ENCODE data around the gene TRMT61A. TPM values are rescaled to one million over a fixed set of nuclear protein-coding genes. Genes with fewer than 3 reads are reported as not detected.

TRMT61A gene
- total and polyA plus RNA-seq, 10 of the 15 experiments (the other 5 are each of a cell fraction or from before 2014, with no cell fraction given): 0.11 to 21.9 (median 11.4) TPM

GRCh38 chr14:103485504-103485903, 43.5 kb upstream of the TRMT61A start:
- in situ Hi-C loops (cut with MboI): no loop called here

More at GRCh38 chr14:103485504-103485903, 43.5 kb upstream of the TRMT61A start:
- H3K4me1 ChIP-seq (ENCODE audit: control insufficient read depth, insufficient read depth, low read length): peaks cover 3% of the 10 kb centered on the region; the same call in 1 of the 2 replicates
- H3K36me3 ChIP-seq (ENCODE audit: control insufficient read depth in 2 of 2, insufficient read depth in 2 of 2, low read length in 1 of 2): peaks cover 1 to 14% of the 10 kb centered on the region in 2 experiments
- H3K9ac ChIP-seq (ENCODE audit: control insufficient read depth, insufficient read depth, low read length): no peak overlapping the region
- H3K4me2 ChIP-seq (ENCODE audit: control insufficient read depth, insufficient read depth): no peak overlapping the region
- ATAC-seq (no peak), FAIRE-seq (no peak), DNase-seq (ENCODE audit: low read depth, low spot score) (no peak)
- no peak for TF ChIP-seq CHD4 (IDR thresholded peaks at IDR 0.05)
- no peak for TF ChIP-seq IRF3 (IDR thresholded peaks at IDR 0.05)
- TF ChIP-seq KLF5 (IDR thresholded peaks at IDR 0.05; ENCODE audit: partially characterized antibody): no peak
- TF ChIP-seq PML (IDR thresholded peaks at IDR 0.05; ENCODE audit: low read length): no peak
- TF ChIP-seq SMAD5 (IDR thresholded peaks at IDR 0.05; ENCODE audit: low read depth): no peak
- TF ChIP-seq KDM1A (IDR thresholded peaks at IDR 0.05; ENCODE audit: borderline replicate concordance): no peak
- no peak for TF ChIP-seq ELK1 (IDR thresholded peaks at IDR 0.05; ENCODE audit: low read depth, low read length)
- no peak for TF ChIP-seq ZNF274 (IDR thresholded peaks at IDR 0.05; ENCODE audit: insufficient read depth, insufficient read length)
- no peak for TF ChIP-seq RELB (IDR thresholded peaks at IDR 0.05; ENCODE audit: low read depth)
- no peak for TF ChIP-seq TCF12 (IDR thresholded peaks at IDR 0.05; ENCODE audit: low read depth, low read length)
- no peak for TF ChIP-seq GATAD2B (conservative IDR thresholded peaks at IDR 0.05; ENCODE audit: low read depth)
- TF ChIP-seq ZBTB11 (CRISPR knock-in tag; IDR thresholded peaks at IDR 0.05): no peak
- TF ChIP-seq NR2F1 (conservative IDR thresholded peaks at IDR 0.05): no peak
- TF ChIP-seq STAT3 (IDR thresholded peaks at IDR 0.05; ENCODE audit: low read depth, low read length): no peak
- TF ChIP-seq RCOR1 (conservative IDR thresholded peaks at IDR 0.05; ENCODE audit: low read depth, low read length): no peak
- no peak for TF ChIP-seq LARP7 (IDR thresholded peaks at IDR 0.05)
- TF ChIP-seq RFX5 (IDR thresholded peaks at IDR 0.05; ENCODE audit: low read depth, low read length): no peak
- no peak for TF ChIP-seq HDGF (IDR thresholded peaks at IDR 0.05)
- 100% methylated on average over 2 of the region's 2 CpGs for WGBS (ENCODE audit: insufficient coverage, insufficient replicate concordance, low lambda C conversion rate, missing lambda C conversion rate)
- no peaks in the 10 kb centered on the region for H4K20me1 ChIP-seq (ENCODE audit: control insufficient read depth, insufficient read depth)
- no peaks in the 10 kb centered on the region for H3K9me3 ChIP-seq (replicated peaks; ENCODE audit: control insufficient read depth, insufficient read depth, low read length)
- ChIA-PET CTCF (interaction anchor here (1.0 to 1.1 kb wide), 2 partner anchors 8 to 95 kb away, joined by 3 to 5 read pairs; no protein-coding TSS in a partner anchor), SMC1A (ENCODE audit: uncharacterized antibody, unreplicated experiment) (interaction anchor here (0.8 kb wide), 1 partner anchor 14 kb away, joined by 3 read pairs; no protein-coding TSS in a partner anchor), POLR2A (no interaction called here), RAD21 (ENCODE audit: unreplicated experiment) (no interaction called here)
- intact Hi-C loops (cut with micrococcal nuclease; ENCODE audit: unreplicated experiment): no loop called here
- H3K27ac ChIP-seq (ENCODE audit: control insufficient read depth, insufficient read depth): no peak overlapping the region
- BruUV-seq (replicated peaks): no TSS peak
- H3K79me2 ChIP-seq (ENCODE audit: control insufficient read depth, insufficient read depth, low read length): no peaks in the 10 kb centered on the region
- H2AFZ ChIP-seq (ENCODE audit: control insufficient read depth, low read depth, low read length): no peak overlapping the region
- no peak overlapping the region for H3K4me3 ChIP-seq
- H3K27me3 ChIP-seq (replicated peaks in 1 of 2; ENCODE audit: control insufficient read depth in 2 of 2, insufficient read depth in 2 of 2, low read length in 1 of 2): no peaks in the 10 kb centered on the region
